Nasal cavity respiratory epithelium epithelial cell of viscerocranial mucosa (primary cell): ENCODE data around the gene DNAJA3. TPM values are rescaled to one million over a fixed set of nuclear protein-coding genes. Genes with fewer than 3 reads are reported as not detected.

Experiments used
- total RNA-seq: library from RNA; depleted of rRNA; stranded (reverse); fragments of >200 nt; gene quantifications from 2 replicates; pipeline ENCODE4 v1.2.3, GENCODE V29; 2014

DNAJA3 gene
- 80.7 and 89.6 TPM in 2 replicates for total RNA-seq

GRCh38 chr16:4425378-4426020 lies at the start of gene DNAJA3:
Gene DNAJA3, plus strand, starts transcription at chr16:4425868. Its CDS starts 14 bp downstream, at chr16:4425882.

GRCh38 chr16:4416200-4417032 lies 9.3 kb upstream of the DNAJA3 start, which contains the start of gene CORO7:
Gene CORO7, minus strand, starts transcription at chr16:4416596. Its CDS starts 78 bp downstream, at chr16:4416518.

GRCh38 chr16:4474192-4474961 lies 48.7 kb downstream of the DNAJA3 start, which contains the start of gene NMRAL1:
Gene NMRAL1, minus strand, starts transcription at chr16:4474625. Its CDS starts 493 bp downstream, at chr16:4474132.

GRCh38 chr16:4475880-4476788 lies 50.5 kb downstream of the DNAJA3 start, which contains the start of gene HMOX2:
Gene HMOX2, plus strand, starts transcription at chr16:4476398. Its CDS starts 29,127 bp downstream, at chr16:4505525.

Other genes with a start within 250 kb of the DNAJA3 start
- under 0.01 TPM in 2 replicates for gene SRL, start 183.8 kb upstream of the DNAJA3 start, total RNA-seq
- 8.2 and 14.2 TPM in 2 replicates for gene TFAP4, start 152.8 kb upstream of the DNAJA3 start, total RNA-seq
- gene GLIS2, start 109.8 kb upstream of the DNAJA3 start, total RNA-seq, result 0.68 and 3.6 TPM in 2 replicates
- 22.8 and 54.7 TPM in 2 replicates for gene PAM16, start 74.5 kb upstream of the DNAJA3 start, total RNA-seq
- gene VASN, start 54.0 kb upstream of the DNAJA3 start, total RNA-seq, result 4.4 and 11.5 TPM in 2 replicates
- 6.8 and 12.8 TPM in 2 replicates for gene CORO7, start 9.3 kb upstream of the DNAJA3 start, total RNA-seq
- gene NMRAL1, start 48.8 kb downstream of the DNAJA3 start, total RNA-seq, result 35.7 and 52.3 TPM in 2 replicates
- 72.2 and 73.1 TPM in 2 replicates for gene HMOX2, start 50.5 kb downstream of the DNAJA3 start, total RNA-seq
- gene CDIP1, start 112.9 kb downstream of the DNAJA3 start, total RNA-seq, result 12.0 and 33.5 TPM in 2 replicates
- gene C16orf96, start 130.5 kb downstream of the DNAJA3 start, total RNA-seq, result under 0.01 and 0.14 TPM in 2 replicates
- gene UBALD1, start 189.0 kb downstream of the DNAJA3 start, total RNA-seq, result 4.1 and 7.3 TPM in 2 replicates
- gene MGRN1, start 199.0 kb downstream of the DNAJA3 start, total RNA-seq, result 11.3 and 34.5 TPM in 2 replicates